Osteoblast (primary cell): ENCODE data around the gene LYRM7. TPM values are rescaled to one million over a fixed set of nuclear protein-coding genes. Genes with fewer than 3 reads are reported as not detected.

Experiments
- DNase-seq: peaks from one replicate; pipeline ENCODE4 v3.0.0; 2011; ENCODE audit warnings: low spot score, mixed read lengths; ENCODE audit not compliant: insufficient read length; ENCODE audit errors: missing footprints
- H2AFZ ChIP-seq: 2 replicates; pipeline ENCODE4 v1.6.0; 2011; ENCODE audit warnings: mild to moderate bottlenecking, low read length
- H3K27ac ChIP-seq: 2 replicates; pipeline ENCODE4 v1.5.1; 2011; ENCODE audit warnings: mild to moderate bottlenecking, low read depth, low read length, moderate library complexity
- H3K27me3 ChIP-seq: 2 replicates; pipeline ENCODE4 v1.6.0; 2012; ENCODE audit warnings: mild to moderate bottlenecking, control low read depth, inconsistent platforms, low read length, moderate library complexity; ENCODE audit not compliant: insufficient read depth
- H3K36me3 ChIP-seq: 2 replicates; pipeline ENCODE4 v1.5.1; 2011; ENCODE audit warnings: mild to moderate bottlenecking, low read length, control low read depth, moderate library complexity; ENCODE audit not compliant: insufficient read depth
- H3K4me1 ChIP-seq: 2 replicates; pipeline ENCODE4 v1.5.1; 2011; ENCODE audit warnings: mild to moderate bottlenecking, low read length, control low read depth, moderate library complexity; ENCODE audit not compliant: insufficient read depth
- H3K4me2 ChIP-seq: 2 replicates; pipeline ENCODE4 v1.6.0; 2011; ENCODE audit warnings: mild to moderate bottlenecking, low read length; ENCODE audit not compliant: insufficient read depth
- H3K4me3 ChIP-seq: fragments of 200-600 bp; sonication (generic); 3 replicates; pipeline ENCODE4 v1.5.1; 2012; ENCODE audit warnings: mild to moderate bottlenecking, low read length, inconsistent platforms; ENCODE audit not compliant: insufficient read depth
- H3K79me2 ChIP-seq: 2 replicates; pipeline ENCODE4 v1.6.0; 2012; ENCODE audit warnings: mild to moderate bottlenecking, low read length, control low read depth, inconsistent platforms; ENCODE audit not compliant: insufficient read depth
- H3K9me3 ChIP-seq: 2 replicates; pipeline ENCODE4 v1.5.1; 2011; ENCODE audit warnings: low read depth, low read length, control low read depth
- H4K20me1 ChIP-seq: 2 replicates; pipeline ENCODE4 v1.6.0; 2012; ENCODE audit warnings: mild to moderate bottlenecking, low read length, control low read depth; ENCODE audit not compliant: insufficient read depth
- CTCF ChIP-seq: IDR thresholded peaks from 2 replicates; pipeline ENCODE4 v1.5.1; 2011; ENCODE audit warnings: mild to moderate bottlenecking, low read depth, low read length, moderate library complexity; ENCODE audit errors: extremely low read depth
- total RNA-seq: library from RNA; depleted of rRNA; stranded (reverse); fragments of >200 nt; gene quantifications from 2 replicates; pipeline ENCODE4 v1.2.3, GENCODE V29; 2012

The LYRM7 gene
- total RNA-seq, 1 donor = 4.7 TPM

- Histone ChIP-seq H3K36me3 (no peaks in the 10 kb centered on the region), H3K4me1 (no peaks in the 10 kb centered on the region), H2AFZ (no peak overlapping the region), H3K27me3 (no peaks in the 10 kb centered on the region), H3K79me2 (no peaks in the 10 kb centered on the region), H3K27ac (no peak overlapping the region), H4K20me1 (no peaks in the 10 kb centered on the region), H3K4me3 (no peak overlapping the region), H3K4me2 (no peak overlapping the region), H3K9me3 (no peaks in the 10 kb centered on the region)
- no peak for DNase-seq
- no peak for TF ChIP-seq CTCF
Measured at GRCh38 chr5:131210151-131210510, 39.4 kb downstream of the LYRM7 start.

- Histone ChIP-seq H2AFZ (no peak overlapping the region), H3K4me2 (no peak overlapping the region), H3K79me2 (no peaks in the 10 kb centered on the region), H4K20me1 (no peaks in the 10 kb centered on the region), H3K36me3 (no peaks in the 10 kb centered on the region), H3K27me3 (no peaks in the 10 kb centered on the region), H3K4me3 (no peak overlapping the region), H3K4me1 (no peaks in the 10 kb centered on the region), H3K9me3 (no peaks in the 10 kb centered on the region), H3K27ac (no peak overlapping the region)
- no peak for TF ChIP-seq CTCF
- DNase-seq = no peak
Measured at GRCh38 chr5:131211669-131212068, 40.9 kb downstream of the LYRM7 start.

GRCh38 chr5:131212471-131213021 lies 41.8 kb downstream of the LYRM7 start:
- no peaks in the 10 kb centered on the region for H4K20me1 ChIP-seq
- no peak overlapping the region for H3K4me2 ChIP-seq
- no peak overlapping the region for H2AFZ ChIP-seq
- no peak overlapping the region for H3K4me3 ChIP-seq
- H3K9me3 ChIP-seq = no peaks in the 10 kb centered on the region
- no peaks in the 10 kb centered on the region for H3K36me3 ChIP-seq
- DNase-seq = no peak
- H3K27me3 ChIP-seq = no peaks in the 10 kb centered on the region
- no peak for TF ChIP-seq CTCF
- no peaks in the 10 kb centered on the region for H3K79me2 ChIP-seq
- H3K27ac ChIP-seq = no peak overlapping the region
- H3K4me1 ChIP-seq = no peaks in the 10 kb centered on the region

- H3K9me3 ChIP-seq = no peaks in the 10 kb centered on the region
- H4K20me1 ChIP-seq = no peaks in the 10 kb centered on the region
- no peaks in the 10 kb centered on the region for H3K79me2 ChIP-seq
- no peaks in the 10 kb centered on the region for H3K36me3 ChIP-seq
- no peak overlapping the region for H3K4me2 ChIP-seq
- H3K27me3 ChIP-seq = no peaks in the 10 kb centered on the region
- peak; percentile 17 for DNase-seq
- H3K4me3 ChIP-seq = no peak overlapping the region
- TF ChIP-seq CTCF = no peak
- no peak overlapping the region for H3K27ac ChIP-seq
- H2AFZ ChIP-seq = no peak overlapping the region
- peaks cover 3% of the 10 kb centered on the region for H3K4me1 ChIP-seq
Measured at GRCh38 chr5:131214609-131215227, 44.0 kb downstream of the LYRM7 start.
